Germinal center (tissue), 1 donor: ENCODE measurements around the gene RAB33B.

Experiments used
- DNase-seq: peaks from one replicate; pipeline ENCODE4 v3.0.0; 2012; ENCODE audit warnings: mixed read lengths, low spot score

RAB33B gene

GRCh38 chr4:139508581-139509237 is 54.8 kb downstream of the RAB33B start:
- no peak for DNase-seq

- no peak for DNase-seq
Observed at GRCh38 chr4:139509727-139510410, 55.9 kb downstream of the RAB33B start.

DNA sequence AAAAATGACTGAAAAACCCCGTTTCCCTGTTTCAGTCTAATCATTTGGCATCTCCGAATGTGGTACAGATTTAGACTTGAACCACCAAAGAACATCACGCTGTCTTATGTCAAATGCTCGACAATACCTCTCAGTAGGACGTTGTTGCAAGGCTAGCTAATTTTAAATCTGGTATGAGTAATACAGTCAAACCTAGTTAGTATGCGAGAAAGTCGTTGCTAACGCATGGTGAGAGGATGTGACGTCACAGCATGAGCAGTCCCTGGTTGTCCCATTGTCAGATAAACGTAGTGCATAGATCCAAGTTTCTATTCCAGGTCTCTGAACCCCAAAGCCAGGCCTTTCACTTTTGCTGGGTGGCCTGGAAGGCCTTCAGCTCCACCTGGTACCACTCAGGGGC is 57.4 kb downstream of the RAB33B start:
- no peak for DNase-seq

- DNase-seq = no peak
Observed at GRCh38 chr4:139514382-139515059, 60.6 kb downstream of the RAB33B start.

DNA sequence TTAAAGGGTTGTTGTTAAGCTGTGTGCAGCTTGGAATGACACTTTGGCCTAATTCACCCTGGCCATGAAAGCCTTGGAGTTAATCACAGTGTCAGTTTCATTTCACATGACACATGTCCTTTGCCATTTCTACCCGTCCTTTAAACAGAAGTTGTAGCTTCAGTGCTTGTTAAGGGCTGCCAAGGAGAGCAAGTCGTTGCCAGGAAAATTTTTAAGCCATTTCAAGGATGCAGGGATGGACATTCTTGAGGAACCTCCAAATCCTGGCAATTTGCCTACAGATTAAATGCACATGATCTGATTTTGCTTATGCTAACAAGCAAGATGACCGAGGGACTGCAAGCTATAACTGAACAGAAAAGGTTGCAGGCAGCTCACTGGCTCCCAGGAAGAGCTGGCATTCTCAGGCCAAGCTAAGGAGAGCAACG is 61.6 kb downstream of the RAB33B start:
- no peak for DNase-seq

DNA sequence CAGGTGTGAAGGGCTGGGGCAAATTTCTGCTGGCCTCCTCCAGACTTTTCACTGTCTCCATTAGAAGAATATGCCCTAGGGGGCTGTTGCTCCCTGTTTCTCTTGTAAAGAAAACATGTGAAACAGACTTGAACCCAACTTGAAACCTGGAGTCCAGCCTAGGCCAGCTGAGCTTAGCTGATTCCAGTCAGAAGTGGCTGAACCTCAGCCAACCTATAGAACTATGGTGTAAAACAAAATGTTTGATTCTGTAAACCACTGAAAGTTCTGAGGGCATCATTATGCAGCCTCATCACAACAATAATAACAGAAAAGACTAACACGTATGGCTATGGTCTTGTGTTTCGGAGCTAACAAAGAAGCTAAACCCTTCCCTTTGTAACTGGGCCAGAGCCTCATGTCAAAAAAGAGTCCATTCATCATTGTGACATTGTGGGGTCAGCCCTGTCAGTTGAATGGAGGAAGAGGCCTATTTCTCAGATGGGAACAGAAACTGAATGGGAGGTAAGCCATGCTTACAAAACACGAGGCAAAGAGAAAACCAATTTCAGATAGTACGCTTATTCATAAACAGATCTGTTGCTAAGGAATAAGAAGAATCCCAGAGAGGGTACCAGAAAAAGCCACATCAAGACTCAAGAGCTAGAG is 68.0 kb downstream of the RAB33B start:
- DNase-seq = no peak

DNA sequence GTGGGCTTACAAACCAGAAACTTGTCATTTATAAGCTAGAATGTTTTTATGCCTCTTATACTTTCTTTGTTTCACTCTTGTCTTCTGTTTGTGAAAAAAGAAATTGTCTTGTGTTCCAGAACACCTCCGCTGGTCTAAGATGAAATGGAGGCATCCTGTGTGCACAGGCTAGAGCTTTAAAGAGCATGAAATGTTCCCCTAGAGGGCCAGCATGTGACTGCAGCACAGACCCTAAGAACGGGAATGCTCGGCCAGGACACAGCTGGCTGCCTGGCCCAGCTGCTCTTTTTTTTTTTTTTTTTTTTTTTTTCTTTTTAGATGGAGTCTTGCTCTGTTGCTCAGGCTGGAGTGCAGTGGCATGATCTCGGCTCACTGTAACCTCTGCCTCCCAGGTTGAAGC is 68.5 kb downstream of the RAB33B start:
- no peak for DNase-seq

GRCh38 chr4:139523076-139523475 is 69.2 kb downstream of the RAB33B start:
- no peak for DNase-seq

DNA sequence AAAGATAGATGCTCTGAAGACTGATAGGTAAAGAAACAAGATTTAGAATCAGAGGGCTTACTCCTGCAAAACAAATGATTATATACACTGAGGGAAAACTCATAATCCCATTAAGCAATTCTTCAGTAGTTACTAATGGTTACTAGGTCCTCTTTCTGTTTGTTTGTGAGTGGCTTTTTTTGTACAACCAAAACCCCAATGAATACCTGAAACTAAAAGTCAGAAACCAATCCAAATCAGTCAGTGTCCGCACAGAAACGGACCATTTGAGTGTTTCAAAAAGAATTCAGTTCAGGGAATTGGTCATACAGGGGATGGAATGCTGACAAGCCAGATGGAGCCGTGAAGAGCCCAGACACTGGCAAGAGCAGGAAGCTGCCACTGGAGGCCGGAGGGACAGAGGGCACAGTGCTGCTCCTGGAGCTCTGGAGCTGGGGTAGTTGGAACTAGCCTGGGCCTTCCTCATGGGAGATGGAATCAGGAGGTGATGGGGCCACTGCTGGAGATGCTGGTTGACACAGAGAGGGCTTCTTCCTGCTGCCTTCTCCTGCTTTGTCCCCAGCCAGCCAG is 70.2 kb downstream of the RAB33B start:
- no peak for DNase-seq

GRCh38 chr4:139525414-139525813 is 71.5 kb downstream of the RAB33B start:
- DNase-seq = no peak
